Chondrocyte (in vitro differentiated cells): Measurements from ENCODE around the gene MMP24. TPM values are rescaled to one million over a fixed set of nuclear protein-coding genes. Genes with fewer than 3 reads are reported as not detected.
"Not testable (repeated sequence)": the region's sequence is repeated elsewhere in the genome, so short reads cannot be mapped to it uniquely, and the experiment has no call there.

Source experiments
- DNase-seq: peaks from one replicate; pipeline ENCODE4 v3.0.0; 2021; ENCODE audit warnings: mixed read lengths, low spot score
- H3K27ac Mint-ChIP-seq: one replicate; pipeline ENCODE4 v1.8.0; 2021; ENCODE audit warnings: mild to moderate bottlenecking, moderate library complexity, mixed read lengths; ENCODE audit not compliant: unreplicated experiment
- H3K27me3 Mint-ChIP-seq: 2 replicates; pipeline ENCODE4 v1.8.0; 2021; ENCODE audit warnings: low read depth, mixed read lengths
- H3K36me3 Mint-ChIP-seq: 2 replicates; pipeline ENCODE4 v1.8.0; 2021; ENCODE audit warnings: low read depth, mixed read lengths
- H3K4me1 Mint-ChIP-seq: 2 replicates; pipeline ENCODE4 v1.8.0; 2021; ENCODE audit warnings: low read depth, mild to moderate bottlenecking, mixed read lengths
- H3K4me3 Mint-ChIP-seq: one replicate; pipeline ENCODE4 v1.8.0; 2021; ENCODE audit warnings: mild to moderate bottlenecking, moderate library complexity, mixed read lengths; ENCODE audit not compliant: unreplicated experiment
- H3K9me3 Mint-ChIP-seq: 2 replicates; pipeline ENCODE4 v1.8.0; 2021; ENCODE audit warnings: low read depth, mixed read lengths
- CTCF ChIP-seq: fragments of 200-600 bp; sonication (generic); IDR thresholded peaks from 2 replicates; pipeline ENCODE4 v1.5.0; 2021; ENCODE audit warnings: antibody characterized with exemption, mild to moderate bottlenecking, moderate library complexity
- total RNA-seq: library from RNA; stranded (reverse); gene quantifications from 3 replicates; pipeline ENCODE4 v1.2.1, GENCODE V29; 2021

Gene MMP24
- total RNA-seq, 1 donor from 2014 or later: 2.4 TPM

DNA sequence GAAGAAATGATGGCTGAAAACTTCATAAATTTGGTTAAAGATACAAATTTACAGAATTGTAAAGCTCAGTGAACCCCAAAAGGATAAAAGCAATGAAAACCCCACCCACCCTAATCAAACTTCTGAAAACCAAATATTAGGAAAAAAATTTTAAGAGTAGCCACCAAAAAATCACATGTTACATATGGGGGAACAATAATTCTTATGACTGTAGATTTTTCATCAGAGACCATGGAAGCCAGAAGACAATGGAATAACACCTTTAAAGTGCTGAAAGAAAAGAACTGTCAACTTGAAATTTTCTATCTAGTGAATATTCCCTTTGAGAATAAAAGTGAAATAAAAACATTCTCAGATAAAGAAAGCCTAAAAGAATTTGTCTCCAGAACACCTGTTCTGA, 30.2 kb upstream of the MMP24 start:
- no peak for TF ChIP-seq CTCF
- H3K9me3 Mint-ChIP-seq: peaks cover 42% of the 10 kb centered on the region
- no peak overlapping the region for H3K4me3 Mint-ChIP-seq
- H3K27ac Mint-ChIP-seq: no peak overlapping the region
- H3K4me1 Mint-ChIP-seq: no peaks in the 10 kb centered on the region
- DNase-seq: no peak
- peaks cover 31% of the 10 kb centered on the region for H3K36me3 Mint-ChIP-seq
- H3K27me3 Mint-ChIP-seq: no peaks in the 10 kb centered on the region

- no peak for TF ChIP-seq CTCF
- Mint-ChIP-seq H3K4me3 (no peak overlapping the region), H3K27me3 (no peaks in the 10 kb centered on the region), H3K9me3 (peaks cover 44% of the 10 kb centered on the region), H3K27ac (no peak overlapping the region), H3K36me3 (peaks cover 30% of the 10 kb centered on the region), H3K4me1 (no peaks in the 10 kb centered on the region)
- no peak for DNase-seq
Observed at GRCh38 chr20:35199740-35200139, 26.8 kb upstream of the MMP24 start.

GRCh38 chr20:35200267-35200666, 26.2 kb upstream of the MMP24 start:
- Mint-ChIP-seq H3K27ac (no peak overlapping the region), H3K4me3 (no peak overlapping the region), H3K4me1 (no peaks in the 10 kb centered on the region), H3K9me3 (peaks cover 39% of the 10 kb centered on the region), H3K27me3 (no peaks in the 10 kb centered on the region), H3K36me3 (peaks cover 28% of the 10 kb centered on the region)
- no peak for DNase-seq
- TF ChIP-seq CTCF: no peak

- Mint-ChIP-seq H3K9me3 (peaks cover 35% of the 10 kb centered on the region), H3K36me3 (peaks cover 25% of the 10 kb centered on the region)
- not testable (repeated sequence) for DNase-seq, H3K4me3 Mint-ChIP-seq, H3K4me1 Mint-ChIP-seq, H3K27me3 Mint-ChIP-seq, H3K27ac Mint-ChIP-seq
Observed at GRCh38 chr20:35201467-35201866, 25.0 kb upstream of the MMP24 start.

- Mint-ChIP-seq H3K4me3 (no peak overlapping the region), H3K4me1 (no peaks in the 10 kb centered on the region), H3K27ac (no peak overlapping the region), H3K9me3 (peaks cover 8% of the 10 kb centered on the region), H3K36me3 (peaks cover 3% of the 10 kb centered on the region), H3K27me3 (no peaks in the 10 kb centered on the region)
- no peak for DNase-seq
- TF ChIP-seq CTCF: no peak
Observed at GRCh38 chr20:35206802-35207201, 19.7 kb upstream of the MMP24 start.

DNA sequence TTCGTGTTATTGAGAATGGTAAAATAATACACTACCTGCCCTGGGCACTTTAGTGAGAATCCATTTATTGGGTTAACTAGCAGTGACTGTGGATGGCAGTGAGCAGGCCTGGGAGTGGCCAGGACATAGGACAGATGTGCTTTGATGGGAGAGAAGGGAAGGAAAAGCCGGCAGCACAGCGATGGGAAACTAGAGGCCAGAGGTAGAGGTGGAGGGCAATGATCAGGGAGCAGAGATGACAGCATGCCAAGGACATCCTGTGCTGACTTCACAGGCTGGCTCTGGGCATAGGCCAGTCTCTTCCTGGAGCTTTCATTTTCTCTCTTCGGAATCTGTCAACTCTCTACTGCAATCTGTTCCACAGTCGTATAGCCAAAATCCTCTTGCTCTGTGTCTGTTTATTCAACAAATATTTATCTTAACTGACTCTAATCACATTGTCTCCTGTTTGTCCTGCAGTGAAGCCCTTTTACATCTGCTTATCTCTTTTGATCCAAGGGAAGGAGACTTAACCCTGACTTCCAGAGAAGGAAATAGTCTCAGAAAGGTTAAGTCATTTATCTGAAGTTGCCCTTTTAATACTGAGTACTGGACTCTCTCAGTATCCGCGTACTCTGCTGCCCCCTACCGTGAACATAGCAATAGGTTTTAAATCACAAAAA, 18.4 kb upstream of the MMP24 start:
- Mint-ChIP-seq H3K36me3 (peaks cover 7% of the 10 kb centered on the region), H3K27ac (no peak overlapping the region), H3K27me3 (peaks cover 2% of the 10 kb centered on the region), H3K9me3 (peaks cover 8% of the 10 kb centered on the region), H3K4me3 (no peak overlapping the region), H3K4me1 (no peaks in the 10 kb centered on the region)
- no peak for DNase-seq
- TF ChIP-seq CTCF: peak; percentile 98
